Spleen (tissue), 11 donors: ENCODE measurements around the gene AK6. TPM values are rescaled to one million over a fixed set of nuclear protein-coding genes. Genes with fewer than 3 reads are reported as not detected.

Experiments
- DNase-seq: peaks from one replicate; pipeline ENCODE4 v3.0.0-alpha.2; 2020
- H3K27ac ChIP-seq, 8 donors: fragments of 200-600 bp; sonication (generic) in 7 of 8; 1 replicate in 4 of 8; 2 replicates in 4 of 8; pipeline versions ENCODE4 v1.5.0 to v1.8.0; 2016 to 2021; ENCODE audit warnings: inconsistent platforms in 4 of 8, mild to moderate bottlenecking in 4 of 8, moderate library complexity in 1 of 8
- H3K27me3 ChIP-seq, 7 donors: fragments of 200-600 bp; sonication (generic) in 6 of 7; replicated peaks in 1 of 7; 1 replicate in 4 of 7; 2 replicates in 3 of 7; pipeline versions ENCODE4 v1.5.0 to v1.8.0; 2016 to 2021; ENCODE audit warnings: inconsistent platforms in 3 of 7, mild to moderate bottlenecking in 1 of 7
- H3K36me3 ChIP-seq, 6 donors: fragments of 200-600 bp; sonication (generic) in 5 of 6; 1 replicate in 4 of 6; 2 replicates in 2 of 6; pipeline versions ENCODE4 v1.5.0 to v1.8.0; 2016 to 2021; ENCODE audit warnings: inconsistent platforms in 2 of 6
- H3K4me1 ChIP-seq, 6 donors: fragments of 200-600 bp; sonication (generic) in 5 of 6; 1 replicate in 3 of 6; 2 replicates in 3 of 6; pipeline versions ENCODE4 v1.5.0 to v1.8.0; 2016 to 2021; ENCODE audit warnings: inconsistent platforms in 3 of 6
- H3K4me3 ChIP-seq, 8 donors: fragments of 200-600 bp; sonication (generic) in 7 of 8; 1 replicate in 4 of 8; 2 replicates in 4 of 8; pipeline versions ENCODE4 v1.5.0 to v1.8.0; 2016 to 2021; ENCODE audit warnings: inconsistent platforms in 4 of 8, mild to moderate bottlenecking in 4 of 8, moderate library complexity in 2 of 8
- H3K9me3 ChIP-seq, 8 donors: fragments of 200-600 bp; sonication (generic) in 7 of 8; 1 replicate in 4 of 8; 2 replicates in 4 of 8; pipeline versions ENCODE4 v1.5.0 to v1.8.0; 2016 to 2021; ENCODE audit warnings: inconsistent platforms in 4 of 8
- POLR2A ChIP-seq, 3 donors: fragments of 450-650 bp; IDR thresholded peaks; one replicate each; pipeline ENCODE4 v1.5.1; 2017; ENCODE audit warnings: antibody characterized with exemption in 3 of 3, mild to moderate bottlenecking in 1 of 3
- POLR2AphosphoS5 ChIP-seq, 3 donors: sonication (generic); formaldehyde crosslinking; IDR thresholded peaks; one replicate each; pipeline ENCODE4 v1.5.1; 2017; ENCODE audit warnings: antibody characterized with exemption in 3 of 3
- WGBS, 5 donors: extraction: QIAGEN DNeasy Blood & Tissue Kit in 3 of 5; methylation state at CpG; one replicate each; pipeline versions ENCODE4 v1.1.5 to v1.1.7; 2013 to 2018; 5-methylcytosine and 5-hydroxymethylcytosine counted together
- intact Hi-C: fragments of 100-400 bp; cut with DNase I; formaldehyde crosslinking; loops from one replicate; pipeline ENCODE4 v1.15.0; 2023; ENCODE audit warnings: low total_unique reads
- polyA plus RNA-seq, 3 donors: library from polyadenylated mRNA; stranded (reverse); fragments of 200-250 nt; gene quantifications; one replicate each; pipeline ENCODE4 v1.2.1, GENCODE V29; 2013
- total RNA-seq, 7 donors: library from RNA; depleted of rRNA in 3 of 7; stranded (reverse); fragments of >200 nt in 3 of 7; fragmentation: NEBNext Ultra II Directional in 4 of 7; extraction: Animal tissue kit (Norgen Biotek cat#: 25700) in 4 of 7; gene quantifications; one replicate each; pipeline versions ENCODE4 v1.1.0 to v1.2.1, GENCODE V29; 2016 to 2021
- TF ChIP-seq, protein P1 (sequence below), 11 experiments: fragments of 200-600 bp in 7 of 11; fragments of 450-650 bp in 4 of 11; sonication (generic) in 4 of 11; IDR thresholded peaks in 8 of 11; conservative IDR thresholded peaks in 3 of 11; 1 replicate in 7 of 11; 2 replicates in 4 of 11; pipeline versions ENCODE4 v1.4.0 to v1.8.0; 2016 to 2021; ENCODE audit warnings: antibody characterized with exemption in 11 of 11, inconsistent platforms in 4 of 11, mild to moderate bottlenecking in 1 of 11
- donor health status: healthy with polysubstance abuse.
- donor health status: DM: no; HTN: no; CAD: no; lungs with moderate emphysema.
- donor health status: DM: no; HTN: no; CAD: no.
- donor health status: Bipolar disorder and iron deficiency.
- donor health status: healthy.
- donor health status: DM: no; HTN: no; CAD: no.
- donor health status: DM: yes; HTN: yes; CAD: no.

AK6 gene
- total and polyA plus RNA-seq, 10 donors, result 16.9 to 39.7 (median 26.4) TPM

DNA sequence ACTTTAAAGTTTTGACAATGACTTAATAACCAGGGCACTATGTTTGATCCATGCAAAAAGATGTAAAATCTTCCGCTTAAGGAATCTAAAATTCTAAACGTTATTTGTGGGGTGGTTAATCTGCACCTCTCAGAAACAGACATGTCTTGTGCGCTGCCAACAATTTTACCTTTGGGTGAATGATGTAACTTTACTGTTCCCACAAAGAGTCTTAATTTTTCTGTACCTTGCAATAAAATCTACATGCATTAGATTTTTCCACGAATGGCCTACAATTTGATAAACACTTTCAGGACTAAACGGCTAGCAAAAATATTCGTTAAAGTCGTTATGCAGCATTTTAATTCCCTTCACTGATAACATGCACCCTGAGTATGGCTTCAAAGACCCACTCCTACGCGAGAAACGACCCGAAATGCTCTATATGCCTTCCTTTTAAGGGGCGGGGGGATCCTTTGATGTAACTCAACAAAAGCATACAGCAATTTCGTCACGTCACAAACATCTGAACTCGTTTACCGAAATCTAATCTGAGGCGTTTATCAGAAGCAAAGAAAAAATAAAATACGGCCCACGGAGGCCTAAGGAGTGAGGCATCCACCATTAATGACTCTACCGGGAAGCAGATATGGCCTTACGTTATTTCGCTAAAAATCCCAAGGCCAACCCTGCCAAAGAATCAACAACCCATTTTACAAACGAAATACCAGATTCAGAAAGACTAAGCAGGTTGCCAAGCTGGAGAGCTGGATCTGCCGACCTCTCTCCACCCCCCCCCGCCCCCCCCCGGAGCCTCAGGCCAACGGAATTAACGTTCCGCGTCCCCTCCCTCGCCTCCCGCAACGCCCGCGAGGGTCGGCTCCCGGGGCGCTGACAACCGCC lies 621 bp downstream of the AK6 start:
- DNase-seq, result no peak
- WGBS, 5 donors, result 2 to 3% (median 3%) methylated on average over 23 to 39 of the region's 39 CpGs
- Histone ChIP-seq H3K4me1 (peaks cover 21 to 83% (median 51%) of the 10 kb centered on the region in 6 donors), H3K4me3 (peak overlapping the region; percentile 54 to 97 (median 88)), H3K36me3 (peaks cover 3 to 42% (median 30%) of the 10 kb centered on the region in 6 donors), H3K9me3 (no peaks in the 10 kb centered on the region), H3K27me3 (no peaks in the 10 kb centered on the region), H3K27ac (peak overlapping the region; percentile 96 to 100 (median 98))
- intact Hi-C loops, result loop anchor here (10.0 kb wide), 1 partner anchor 274 kb away; the partner anchor contains the start of gene SLC30A5
- TF ChIP-seq POLR2AphosphoS5 (IDR thresholded peaks at IDR 0.05) (no peak), POLR2A (IDR thresholded peaks at IDR 0.05) (no peak)
- TF ChIP-seq, protein P1, sequence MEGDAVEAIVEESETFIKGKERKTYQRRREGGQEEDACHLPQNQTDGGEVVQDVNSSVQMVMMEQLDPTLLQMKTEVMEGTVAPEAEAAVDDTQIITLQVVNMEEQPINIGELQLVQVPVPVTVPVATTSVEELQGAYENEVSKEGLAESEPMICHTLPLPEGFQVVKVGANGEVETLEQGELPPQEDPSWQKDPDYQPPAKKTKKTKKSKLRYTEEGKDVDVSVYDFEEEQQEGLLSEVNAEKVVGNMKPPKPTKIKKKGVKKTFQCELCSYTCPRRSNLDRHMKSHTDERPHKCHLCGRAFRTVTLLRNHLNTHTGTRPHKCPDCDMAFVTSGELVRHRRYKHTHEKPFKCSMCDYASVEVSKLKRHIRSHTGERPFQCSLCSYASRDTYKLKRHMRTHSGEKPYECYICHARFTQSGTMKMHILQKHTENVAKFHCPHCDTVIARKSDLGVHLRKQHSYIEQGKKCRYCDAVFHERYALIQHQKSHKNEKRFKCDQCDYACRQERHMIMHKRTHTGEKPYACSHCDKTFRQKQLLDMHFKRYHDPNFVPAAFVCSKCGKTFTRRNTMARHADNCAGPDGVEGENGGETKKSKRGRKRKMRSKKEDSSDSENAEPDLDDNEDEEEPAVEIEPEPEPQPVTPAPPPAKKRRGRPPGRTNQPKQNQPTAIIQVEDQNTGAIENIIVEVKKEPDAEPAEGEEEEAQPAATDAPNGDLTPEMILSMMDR (IDR thresholded peaks at IDR 0.05 in 8 of 11, conservative IDR thresholded peaks at IDR 0.05 in 3 of 11), result no peak

DNA sequence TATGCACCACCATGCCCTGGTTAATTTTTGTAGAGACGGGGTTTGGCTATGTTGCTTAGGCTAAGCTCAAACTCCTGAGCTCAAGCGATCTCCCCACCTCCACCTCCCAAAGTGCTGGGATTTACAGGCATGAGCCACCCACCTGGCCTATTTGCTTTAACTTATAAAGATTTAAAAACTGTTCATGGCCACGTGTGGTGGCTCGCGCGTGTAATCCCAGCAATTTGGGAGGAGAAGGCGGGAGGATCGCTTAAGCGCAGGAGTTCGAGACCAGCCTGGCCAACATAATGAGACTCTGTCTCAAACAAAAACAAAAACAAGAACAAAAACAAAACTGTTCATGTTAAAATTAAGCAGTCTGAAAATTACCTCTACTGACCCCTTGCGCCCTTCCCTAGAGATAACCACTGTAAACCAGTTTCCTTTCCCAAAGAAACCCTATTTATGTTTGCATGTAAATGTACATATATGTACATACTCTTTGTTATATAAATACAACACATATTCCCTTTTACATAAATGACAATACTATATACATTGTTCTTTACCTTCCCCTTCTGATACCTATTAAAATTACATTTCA lies 1.5 kb downstream of the AK6 start:
- DNase-seq, result no peak
- Histone ChIP-seq H3K36me3 (peaks cover 3 to 50% (median 36%) of the 10 kb centered on the region in 6 donors), H3K9me3 (no peaks in the 10 kb centered on the region), H3K4me3 (peak overlapping the region in 5 of 8 donors; percentile 85 to 96 (median 88)), H3K27me3 (no peaks in the 10 kb centered on the region), H3K27ac (peak overlapping the region in 2 of 8 donors; percentile 98), H3K4me1 (peaks cover 21 to 80% (median 49%) of the 10 kb centered on the region in 6 donors)
- intact Hi-C loops, result loop anchor here (10.0 kb wide), 1 partner anchor 273 kb away; the partner anchor contains the start of gene SLC30A5
- 87 to 94% (median 93%) methylated on average over 11 of the region's 11 CpGs for WGBS, 5 donors
- TF ChIP-seq POLR2AphosphoS5 (IDR thresholded peaks at IDR 0.05) (no peak), POLR2A (IDR thresholded peaks at IDR 0.05) (no peak)

GRCh38 chr5:69364850-69365249 lies 4.5 kb downstream of the AK6 start:
- TF ChIP-seq, protein P1 (IDR thresholded peaks at IDR 0.05 in 8 of 11, conservative IDR thresholded peaks at IDR 0.05 in 3 of 11), result no peak
- TF ChIP-seq POLR2AphosphoS5 (IDR thresholded peaks at IDR 0.05), result no peak
- TF ChIP-seq POLR2A (IDR thresholded peaks at IDR 0.05), result no peak
- DNase-seq, result no peak
- Histone ChIP-seq H3K4me3 (no peak overlapping the region), H3K27me3 (no peaks in the 10 kb centered on the region), H3K36me3 (peaks cover 3 to 66% (median 39%) of the 10 kb centered on the region in 6 donors), H3K27ac (no peak overlapping the region), H3K4me1 (peaks cover 11 to 52% (median 24%) of the 10 kb centered on the region in 6 donors), H3K9me3 (no peaks in the 10 kb centered on the region)
- intact Hi-C loops, result loop anchor here (10.0 kb wide), 1 partner anchor 270 kb away; the partner anchor contains the start of gene SLC30A5
- WGBS, 5 donors, result 79 to 92% (median 90%) methylated on average over 3 of the region's 3 CpGs

GRCh38 chr5:69364414-69364813 lies 4.9 kb downstream of the AK6 start:
- H3K27ac ChIP-seq, result no peak overlapping the region
- intact Hi-C loops, result loop anchor here (10.0 kb wide), 1 partner anchor 270 kb away; the partner anchor contains the start of gene SLC30A5
- no peak for DNase-seq
- peaks cover 11 to 52% (median 24%) of the 10 kb centered on the region in 6 donors for H3K4me1 ChIP-seq
- WGBS, 5 donors, result 54 to 65% (median 62%) methylated on average over 3 of the region's 3 CpGs
- H3K4me3 ChIP-seq, result no peak overlapping the region
- TF ChIP-seq POLR2A (IDR thresholded peaks at IDR 0.05), result no peak
- TF ChIP-seq, protein P1 (IDR thresholded peaks at IDR 0.05 in 8 of 11, conservative IDR thresholded peaks at IDR 0.05 in 3 of 11), result peak in 3 of 11 experiments; percentile 11 to 27 (median 16)
- H3K9me3 ChIP-seq, result no peaks in the 10 kb centered on the region
- peaks cover 3 to 68% (median 39%) of the 10 kb centered on the region in 6 donors for H3K36me3 ChIP-seq
- no peaks in the 10 kb centered on the region for H3K27me3 ChIP-seq
